Glutamatergic neuron (in vitro differentiated cells): ENCODE data around the gene PTPRN2. TPM values are rescaled to one million over a fixed set of nuclear protein-coding genes. Genes with fewer than 3 reads are reported as not detected.
"Not testable (repeated sequence)": the region's sequence is repeated elsewhere in the genome, so short reads cannot be mapped to it uniquely, and the experiment has no call there.

Experiments used
- DNase-seq: peaks from one replicate; pipeline ENCODE4 v3.0.0; 2022
- H3K27ac Mint-ChIP-seq: one replicate; pipeline ENCODE4 v1.8.0; 2020; ENCODE audit warnings: mild to moderate bottlenecking, mixed read lengths, inconsistent platforms; ENCODE audit not compliant: unreplicated experiment
- H3K27me3 Mint-ChIP-seq: one replicate; pipeline ENCODE4 v1.8.0; 2020; ENCODE audit warnings: mild to moderate bottlenecking, moderate library complexity, mixed read lengths, inconsistent platforms; ENCODE audit not compliant: unreplicated experiment
- H3K36me3 Mint-ChIP-seq: one replicate; pipeline ENCODE4 v1.8.0; 2020; ENCODE audit warnings: mild to moderate bottlenecking, mixed read lengths, inconsistent platforms; ENCODE audit not compliant: unreplicated experiment
- H3K4me1 Mint-ChIP-seq: one replicate; pipeline ENCODE4 v1.8.0; 2020; ENCODE audit warnings: mild to moderate bottlenecking, low read depth, mixed read lengths, inconsistent platforms; ENCODE audit not compliant: unreplicated experiment
- H3K4me3 Mint-ChIP-seq: one replicate; pipeline ENCODE4 v1.8.0; 2020; ENCODE audit warnings: mild to moderate bottlenecking, mixed read lengths, inconsistent platforms; ENCODE audit not compliant: unreplicated experiment
- H3K9me3 Mint-ChIP-seq: one replicate; pipeline ENCODE4 v1.8.0; 2020; ENCODE audit warnings: mild to moderate bottlenecking, moderate library complexity, mixed read lengths, inconsistent platforms; ENCODE audit not compliant: unreplicated experiment
- CTCF ChIP-seq: fragments of 200-600 bp; sonication (generic); IDR thresholded peaks from one replicate; pipeline ENCODE4 v1.5.0; 2021; ENCODE audit not compliant: partially characterized antibody, unreplicated experiment
- total RNA-seq: library from RNA; stranded (reverse); fragmentation: NEBNext Ultra II Directional; extraction: Animal tissue kit (Norgen Biotek cat#: 25700); gene quantifications from one replicate; pipeline ENCODE4 v1.2.1, GENCODE V29; 2021; ENCODE audit not compliant: unreplicated experiment

The PTPRN2 gene
- total RNA-seq, 1 donor from 2014 or later: 49.0 TPM

GRCh38 chr7:158150234-158150633, 437.4 kb downstream of the PTPRN2 start:
- peaks cover 14% of the 10 kb centered on the region for H3K9me3 Mint-ChIP-seq
- H3K27ac Mint-ChIP-seq: no peak overlapping the region
- H3K4me1 Mint-ChIP-seq: no peaks in the 10 kb centered on the region
- H3K27me3 Mint-ChIP-seq: peaks cover 8% of the 10 kb centered on the region
- DNase-seq: no peak
- H3K4me3 Mint-ChIP-seq: no peak overlapping the region
- no peak for TF ChIP-seq CTCF
- peaks cover 5% of the 10 kb centered on the region for H3K36me3 Mint-ChIP-seq

- Mint-ChIP-seq H3K36me3 (peaks cover 12% of the 10 kb centered on the region), H3K9me3 (peaks cover 16% of the 10 kb centered on the region)
- H3K27ac Mint-ChIP-seq, H3K27me3 Mint-ChIP-seq, H3K4me3 Mint-ChIP-seq, DNase-seq, H3K4me1 Mint-ChIP-seq: not testable (repeated sequence)
Measured at GRCh38 chr7:158147431-158147830, 440.2 kb downstream of the PTPRN2 start.

DNA sequence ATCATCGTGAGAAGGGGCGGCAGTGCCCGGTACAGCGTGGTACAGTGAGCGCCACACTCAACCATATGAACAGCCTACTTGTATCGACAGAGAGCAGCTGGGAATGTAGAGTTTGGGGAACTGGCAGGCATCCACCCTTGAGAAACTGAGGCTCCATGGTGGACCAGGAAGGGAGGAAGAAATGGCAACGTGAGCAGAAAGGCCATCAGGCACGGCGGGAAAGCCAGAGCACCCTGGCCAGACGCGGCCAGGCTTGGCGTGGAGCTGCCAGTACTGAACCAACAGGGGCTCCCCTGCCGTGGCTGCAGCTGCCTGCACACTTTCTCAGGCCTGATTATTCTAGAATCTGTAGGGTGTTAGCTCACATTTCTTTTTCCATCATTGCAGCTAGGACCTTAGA, 442.3 kb downstream of the PTPRN2 start:
- H3K27ac Mint-ChIP-seq: no peak overlapping the region
- no peak for TF ChIP-seq CTCF

DNA sequence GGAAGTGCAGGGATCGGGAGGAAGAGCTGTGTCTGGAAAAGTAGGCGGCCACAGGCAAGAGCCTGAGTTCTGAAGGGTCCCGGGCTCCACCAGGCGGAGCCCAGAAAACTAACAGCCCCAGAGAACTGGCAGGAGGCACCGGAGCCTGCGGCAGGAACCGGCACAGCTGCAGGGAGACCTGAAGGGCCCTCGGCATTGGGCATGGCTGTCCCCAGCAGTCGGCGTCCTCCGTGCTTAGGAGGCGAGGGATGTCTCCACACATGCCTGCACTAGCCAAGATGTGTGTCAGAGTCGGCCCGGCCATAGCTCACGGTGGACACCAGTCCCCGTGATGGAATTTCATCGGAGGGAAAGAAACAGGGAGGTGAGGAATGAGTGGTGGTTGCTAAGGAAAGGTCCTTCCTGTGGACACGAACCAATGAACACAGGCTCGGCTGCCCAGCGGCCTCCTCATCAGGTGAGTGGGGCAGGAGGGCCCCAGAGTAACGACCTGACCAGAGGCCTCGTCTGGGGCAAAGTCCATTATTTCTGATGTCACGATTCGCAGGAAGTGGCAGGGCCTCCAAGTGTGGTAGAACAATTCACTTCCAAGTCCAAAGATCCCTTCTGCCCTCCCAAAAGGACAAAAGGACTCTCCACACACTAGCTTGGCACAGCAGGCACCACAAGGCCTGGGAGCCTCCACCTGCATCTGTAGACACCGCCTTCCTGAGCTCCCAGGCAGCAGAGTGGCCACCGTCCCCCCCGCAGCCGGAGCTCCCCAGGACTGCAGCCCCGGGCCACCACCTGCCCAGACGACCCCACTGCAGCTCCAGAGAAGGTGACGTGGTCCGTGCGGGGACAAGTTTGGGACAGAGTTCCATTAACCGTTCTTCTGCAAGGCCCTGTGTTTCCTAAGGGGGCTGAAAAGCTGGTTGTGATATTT, 444.2 kb downstream of the PTPRN2 start:
- Mint-ChIP-seq H3K27ac (no peak overlapping the region), H3K4me3 (no peak overlapping the region), H3K9me3 (peaks cover 28% of the 10 kb centered on the region), H3K27me3 (peaks cover 3% of the 10 kb centered on the region), H3K4me1 (no peaks in the 10 kb centered on the region), H3K36me3 (peaks cover 12% of the 10 kb centered on the region)
- DNase-seq: no peak
- no peak for TF ChIP-seq CTCF

More for the DNA sequence above, 442.3 kb downstream of the PTPRN2 start:
- H3K27me3 Mint-ChIP-seq: peaks cover 3% of the 10 kb centered on the region
- no peak overlapping the region for H3K4me3 Mint-ChIP-seq
- DNase-seq: no peak
- H3K4me1 Mint-ChIP-seq: no peaks in the 10 kb centered on the region
- H3K9me3 Mint-ChIP-seq: peaks cover 21% of the 10 kb centered on the region
- peaks cover 12% of the 10 kb centered on the region for H3K36me3 Mint-ChIP-seq

- peaks cover 16% of the 10 kb centered on the region for H3K36me3 Mint-ChIP-seq
- peaks cover 35% of the 10 kb centered on the region for H3K9me3 Mint-ChIP-seq
- no peak overlapping the region for H3K27ac Mint-ChIP-seq
Measured at GRCh38 chr7:158142657-158143056, 445.0 kb downstream of the PTPRN2 start.

More at GRCh38 chr7:158142657-158143056, 445.0 kb downstream of the PTPRN2 start:
- Mint-ChIP-seq H3K4me1 (no peaks in the 10 kb centered on the region), H3K4me3 (no peak overlapping the region), H3K27me3 (peaks cover 3% of the 10 kb centered on the region)
- TF ChIP-seq CTCF: no peak
- no peak for DNase-seq
